GM12874 (cell line): ENCODE measurements around the gene PBOV1.

Experiments
- CTCF ChIP-seq: IDR thresholded peaks from 2 replicates; pipeline ENCODE4 v1.5.1; 2011; ENCODE audit warnings: low read depth, mild to moderate bottlenecking, control low read depth, low read length, moderate library complexity; ENCODE audit not compliant: insufficient read depth

Gene PBOV1

GRCh38 chr6:138230221-138230620 is 11.9 kb upstream of the PBOV1 start:
- no peak for TF ChIP-seq CTCF

- TF ChIP-seq CTCF: no peak
These were observed 11.4 kb upstream of the PBOV1 start for GRCh38 chr6:138229663-138230179.

GRCh38 chr6:138229072-138229471 is 10.8 kb upstream of the PBOV1 start:
- TF ChIP-seq CTCF: no peak

- no peak for TF ChIP-seq CTCF
These were observed 9.1 kb upstream of the PBOV1 start for GRCh38 chr6:138227316-138227781.

- no peak for TF ChIP-seq CTCF
These were observed 8.5 kb upstream of the PBOV1 start for GRCh38 chr6:138226700-138227315.

GRCh38 chr6:138225953-138226352 is 7.7 kb upstream of the PBOV1 start:
- no peak for TF ChIP-seq CTCF

GRCh38 chr6:138222901-138223546 is 4.7 kb upstream of the PBOV1 start:
- no peak for TF ChIP-seq CTCF
